HepG2 (cell line): Measurements from ENCODE around the gene CALN1. TPM values are rescaled to one million over a fixed set of nuclear protein-coding genes. Genes with fewer than 3 reads are reported as not detected.

Experiments used
- ATAC-seq: fragments of 200-7000 bp; cut with Tn5 transposase; 3 replicates; pipeline ENCODE4 v1.9.1; 2020; ENCODE audit warnings: mild to moderate bottlenecking, moderate library complexity
- BruUV-seq: library from RNA; stranded (reverse); fragments of 400-500 nt; replicated peaks from 2 replicates; lab custom pipeline; 2021; lab: Mats Ljungman, UMichigan
- CTCF ChIA-PET: fragments of 300-600 bp; formaldehyde crosslinking; extraction: SDS; loops from one replicate; lab custom pipeline; 2021; ENCODE audit warnings: low total read pairs, inconsistent platforms, low intra/inter-chr PET ratio; lab: Yijun Ruan, JAX
- POLR2A ChIA-PET: fragments of 350-600 bp; sonication (Branson Sonifier 250); formaldehyde crosslinking; loops from one replicate; lab custom pipeline; 2020; ENCODE audit warnings: antibody characterized with exemption, inconsistent platforms; lab: Yijun Ruan, JAX
- DNase-seq: peaks from one replicate; pipeline ENCODE4 v3.0.0-alpha.2; 2015; ENCODE audit warnings: low spot score
- FAIRE-seq: peaks from 3 replicates; lab custom pipeline; 2011; peaks lifted over from hg19 to GRCh38; lab: Jason Lieb, UNC
- H2AFZ ChIP-seq: one replicate; pipeline ENCODE4 v1.6.1; 2011; ENCODE audit warnings: low read length, inconsistent platforms
- H3K27ac ChIP-seq: fragments of 300-600 bp; 3 replicates; pipeline ENCODE4 v1.8.0; 2011; ENCODE audit warnings: mixed run types, mild to moderate bottlenecking, mixed read lengths, low read length, inconsistent platforms; ENCODE audit not compliant: insufficient read depth; ENCODE audit errors: extremely low read length
- H3K27me3 ChIP-seq, 2 experiments: fragments of 200-600 bp in 1 of 2; 2 replicates in 1 of 2; 3 replicates in 1 of 2; pipeline versions ENCODE4 v1.6.0 to v1.8.0; 2011; ENCODE audit warnings: low read length in 2 of 2, mild to moderate bottlenecking in 2 of 2, moderate library complexity in 2 of 2, inconsistent platforms in 1 of 2; ENCODE audit not compliant: insufficient read depth in 2 of 2, control insufficient read depth in 1 of 2
- H3K36me3 ChIP-seq, 2 experiments: fragments of 200-600 bp in 1 of 2; replicated peaks in 1 of 2; 2 replicates in 1 of 2; 3 replicates in 1 of 2; pipeline versions ENCODE4 v1.5.1 to v1.8.0; 2011; ENCODE audit warnings: low read length in 2 of 2, inconsistent platforms in 1 of 2; ENCODE audit not compliant: insufficient read depth in 2 of 2, control insufficient read depth in 1 of 2
- H3K4me1 ChIP-seq: 2 replicates; pipeline ENCODE4 v1.5.1; 2012; ENCODE audit warnings: low read length, inconsistent platforms; ENCODE audit not compliant: insufficient read depth
- H3K4me2 ChIP-seq: 2 replicates; pipeline ENCODE4 v1.6.0; 2011; ENCODE audit warnings: low read depth, low read length, inconsistent platforms
- H3K4me3 ChIP-seq, 3 experiments: fragments of 200-600 bp in 1 of 3; sonication (generic), shearing (Covaris generic) in 1 of 3; replicated peaks in 1 of 3; 2 replicates each; pipeline ENCODE4 v1.5.1; 2011 to 2016; ENCODE audit warnings: low read length in 3 of 3, inconsistent platforms in 2 of 3, low read depth in 2 of 3, mild to moderate bottlenecking in 2 of 3, control low read depth in 1 of 3, mixed read lengths in 1 of 3; ENCODE audit not compliant: insufficient read depth in 1 of 3
- H3K79me2 ChIP-seq: one replicate; pipeline ENCODE4 v1.6.1; 2011; ENCODE audit warnings: low read length, inconsistent platforms; ENCODE audit not compliant: insufficient read depth
- H3K9ac ChIP-seq: 2 replicates; pipeline ENCODE4 v1.6.0; 2011; ENCODE audit warnings: mild to moderate bottlenecking, low read depth, low read length, inconsistent platforms; ENCODE audit not compliant: insufficient read depth
- H3K9me3 ChIP-seq: 2 replicates; pipeline ENCODE4 v1.5.1; 2012; ENCODE audit warnings: mild to moderate bottlenecking, low read length
- H4K20me1 ChIP-seq: 2 replicates; pipeline ENCODE4 v1.6.0; 2011; ENCODE audit warnings: inconsistent platforms, mild to moderate bottlenecking, low read length, moderate library complexity; ENCODE audit not compliant: insufficient read depth
- CBX2 ChIP-seq, 2 experiments: fragments of 200-600 bp in 1 of 2; sonication (generic); formaldehyde crosslinking in 1 of 2; IDR thresholded peaks; 2 replicates each; pipeline versions ENCODE4 v1.7.0 to v1.8.1; 2018 to 2022; ENCODE audit warnings: low read depth in 2 of 2, low read length in 1 of 2, mild to moderate bottlenecking in 1 of 2, missing genetic modification reagents in 1 of 2
- DNMT1 ChIP-seq: sonication (generic); formaldehyde crosslinking; IDR thresholded peaks from 2 replicates; pipeline ENCODE4 v1.5.1; 2020; ENCODE audit warnings: mild to moderate bottlenecking, missing genetic modification reagents
- FOXA3 ChIP-seq: IDR thresholded peaks from 2 replicates; pipeline ENCODE4 v1.6.1; 2016; ENCODE audit warnings: missing genetic modification reagents, missing compliant biosample characterization
- MZF1 ChIP-seq: sonication (generic); formaldehyde crosslinking; IDR thresholded peaks from 2 replicates; pipeline ENCODE4 v1.8.1; 2023; ENCODE audit warnings: mild to moderate bottlenecking, missing genetic modification reagents, borderline replicate concordance
- SP2 ChIP-seq: sonication (generic); formaldehyde crosslinking; IDR thresholded peaks from 2 replicates; pipeline ENCODE4 v1.5.1; 2020; ENCODE audit warnings: mild to moderate bottlenecking, missing genetic modification reagents
- SRSF9 ChIP-seq: fragments of 200-400 bp; formaldehyde crosslinking; IDR thresholded peaks from 2 replicates; pipeline ENCODE4 v1.6.1; 2018; ENCODE audit warnings: borderline replicate concordance, mild to moderate bottlenecking, low read depth, low read length; ENCODE audit not compliant: insufficient read depth, poor library complexity, severe bottlenecking
- TBX3 ChIP-seq: fragments of 450-650 bp; IDR thresholded peaks from 2 replicates; pipeline ENCODE4 v1.6.1; 2017; ENCODE audit warnings: antibody characterized with exemption, mild to moderate bottlenecking, inconsistent platforms, borderline replicate concordance
- ZNF431 ChIP-seq: sonication (generic); formaldehyde crosslinking; IDR thresholded peaks from 2 replicates; pipeline ENCODE4 v1.9.0; 2022; ENCODE audit warnings: missing genetic modification reagents, low read depth, mild to moderate bottlenecking, borderline replicate concordance
- WGBS: methylation state at CpG from one replicate; pipeline ENCODE4 v1.1.6; 2017; ENCODE audit warnings: low lambda C conversion rate; 5-methylcytosine and 5-hydroxymethylcytosine counted together
- in situ Hi-C: cut with HindIII; loops from 2 replicates; pipeline ENCODE4 v1.10.0; 2017; ENCODE audit warnings: low pct_unique_long_range_greater_than_20kb; ENCODE audit not compliant: extremely low pct_ligation_motif_present
- intact Hi-C: fragments of 100-400 bp; cut with micrococcal nuclease; formaldehyde crosslinking; loops from one replicate; pipeline ENCODE4 v1.10.0; 2022; ENCODE audit not compliant: unreplicated experiment
- polyA plus RNA-seq, 8 experiments: library from polyadenylated mRNA; depleted of rRNA in 3 of 8; stranded (reverse) in 7 of 8; unstranded in 1 of 8; fragments of >200 nt; fragmentation: Illumina TruSeq in 4 of 8; extraction: Trizol in 4 of 8; gene quantifications; 2 replicates each; pipeline versions ENCODE4 v1.2.1 to v1.2.3, GENCODE V29; 2011 to 2016; ENCODE audit warnings: low read depth in 4 of 8, missing spikeins in 1 of 8, mixed read lengths in 1 of 8; ENCODE audit not compliant: insufficient read depth in 1 of 8
- total RNA-seq, 5 experiments: library from RNA; depleted of rRNA; stranded (reverse); fragments of >200 nt; fragmentation: Illumina TruSeq; extraction: Trizol; gene quantifications; 2 replicates each; pipeline ENCODE4 v1.2.3, GENCODE V29; 2016; ENCODE audit warnings: low read depth in 1 of 5
- TF ChIP-seq, protein P1 (sequence below): sonication (generic); formaldehyde crosslinking; IDR thresholded peaks from 2 replicates; pipeline ENCODE4 v1.4.0; 2020; ENCODE audit warnings: mild to moderate bottlenecking, missing genetic modification reagents
- TF ChIP-seq, protein P2 (sequence below): IDR thresholded peaks from 2 replicates; pipeline ENCODE4 v1.6.1; 2018; ENCODE audit warnings: missing genetic modification reagents
- TF ChIP-seq, protein P3 (sequence below): sonication (generic); formaldehyde crosslinking; IDR thresholded peaks from 2 replicates; pipeline ENCODE4 v1.5.0; 2020; ENCODE audit warnings: mild to moderate bottlenecking, missing genetic modification reagents, moderate library complexity

The CALN1 gene
- total and polyA plus RNA-seq, 2 of the 13 experiments (the other 11 are each of a cell fraction or from before 2014, with no cell fraction given) = not detected

DNA sequence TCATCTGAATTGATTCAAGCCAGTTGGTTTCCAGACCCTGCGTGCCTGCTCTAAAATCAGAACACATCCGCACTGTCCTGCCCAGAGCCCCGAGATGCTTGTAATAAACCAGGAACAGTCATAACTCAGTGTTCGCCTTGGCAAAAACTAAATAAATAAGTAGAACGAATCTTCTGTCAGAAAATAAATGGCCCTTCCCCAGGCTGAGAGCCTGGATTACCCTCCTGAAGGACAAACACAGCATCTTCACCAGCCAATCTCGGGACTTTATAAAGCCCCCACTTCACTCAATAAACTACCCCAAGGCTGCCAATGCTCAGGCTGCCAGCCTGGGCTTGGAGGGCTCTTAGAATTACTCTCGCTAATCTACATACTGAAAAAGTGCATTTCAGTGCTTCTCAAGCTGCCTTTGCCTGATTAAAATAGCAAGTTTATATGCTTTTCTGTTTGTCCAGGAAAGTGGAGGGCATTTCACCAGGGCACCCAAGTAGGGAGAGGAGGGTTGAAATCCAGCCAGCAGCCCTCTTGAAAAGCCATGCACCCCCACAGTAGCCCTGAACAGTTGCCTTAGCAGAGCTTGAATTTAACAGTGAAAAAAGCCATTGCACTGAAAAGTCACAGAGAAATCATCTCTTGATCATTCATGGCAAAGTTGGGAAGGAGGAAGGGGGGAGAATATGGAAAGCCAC is 136.6 kb downstream of the CALN1 start:
- ATAC-seq = no peak
- Histone ChIP-seq H3K4me2 (no peak overlapping the region), H4K20me1 (no peaks in the 10 kb centered on the region), H3K4me3 (no peak overlapping the region), H3K4me1 (no peaks in the 10 kb centered on the region), H3K36me3 (no peaks in the 10 kb centered on the region), H3K9ac (no peak overlapping the region), H3K79me2 (no peaks in the 10 kb centered on the region), H3K9me3 (peaks cover 7% of the 10 kb centered on the region), H3K27me3 (no peaks in the 10 kb centered on the region), H2AFZ (no peak overlapping the region), H3K27ac (no peak overlapping the region)
- CTCF ChIA-PET = no interaction called here
- POLR2A ChIA-PET = no interaction called here
- BruUV-seq = no TSS peak
- no peak for FAIRE-seq
- 25% methylated on average over 7 of the region's 7 CpGs for WGBS
- intact Hi-C loops (no loop called here), in situ Hi-C loops (no loop called here)
- no peak for DNase-seq
- TF ChIP-seq, protein P1, sequence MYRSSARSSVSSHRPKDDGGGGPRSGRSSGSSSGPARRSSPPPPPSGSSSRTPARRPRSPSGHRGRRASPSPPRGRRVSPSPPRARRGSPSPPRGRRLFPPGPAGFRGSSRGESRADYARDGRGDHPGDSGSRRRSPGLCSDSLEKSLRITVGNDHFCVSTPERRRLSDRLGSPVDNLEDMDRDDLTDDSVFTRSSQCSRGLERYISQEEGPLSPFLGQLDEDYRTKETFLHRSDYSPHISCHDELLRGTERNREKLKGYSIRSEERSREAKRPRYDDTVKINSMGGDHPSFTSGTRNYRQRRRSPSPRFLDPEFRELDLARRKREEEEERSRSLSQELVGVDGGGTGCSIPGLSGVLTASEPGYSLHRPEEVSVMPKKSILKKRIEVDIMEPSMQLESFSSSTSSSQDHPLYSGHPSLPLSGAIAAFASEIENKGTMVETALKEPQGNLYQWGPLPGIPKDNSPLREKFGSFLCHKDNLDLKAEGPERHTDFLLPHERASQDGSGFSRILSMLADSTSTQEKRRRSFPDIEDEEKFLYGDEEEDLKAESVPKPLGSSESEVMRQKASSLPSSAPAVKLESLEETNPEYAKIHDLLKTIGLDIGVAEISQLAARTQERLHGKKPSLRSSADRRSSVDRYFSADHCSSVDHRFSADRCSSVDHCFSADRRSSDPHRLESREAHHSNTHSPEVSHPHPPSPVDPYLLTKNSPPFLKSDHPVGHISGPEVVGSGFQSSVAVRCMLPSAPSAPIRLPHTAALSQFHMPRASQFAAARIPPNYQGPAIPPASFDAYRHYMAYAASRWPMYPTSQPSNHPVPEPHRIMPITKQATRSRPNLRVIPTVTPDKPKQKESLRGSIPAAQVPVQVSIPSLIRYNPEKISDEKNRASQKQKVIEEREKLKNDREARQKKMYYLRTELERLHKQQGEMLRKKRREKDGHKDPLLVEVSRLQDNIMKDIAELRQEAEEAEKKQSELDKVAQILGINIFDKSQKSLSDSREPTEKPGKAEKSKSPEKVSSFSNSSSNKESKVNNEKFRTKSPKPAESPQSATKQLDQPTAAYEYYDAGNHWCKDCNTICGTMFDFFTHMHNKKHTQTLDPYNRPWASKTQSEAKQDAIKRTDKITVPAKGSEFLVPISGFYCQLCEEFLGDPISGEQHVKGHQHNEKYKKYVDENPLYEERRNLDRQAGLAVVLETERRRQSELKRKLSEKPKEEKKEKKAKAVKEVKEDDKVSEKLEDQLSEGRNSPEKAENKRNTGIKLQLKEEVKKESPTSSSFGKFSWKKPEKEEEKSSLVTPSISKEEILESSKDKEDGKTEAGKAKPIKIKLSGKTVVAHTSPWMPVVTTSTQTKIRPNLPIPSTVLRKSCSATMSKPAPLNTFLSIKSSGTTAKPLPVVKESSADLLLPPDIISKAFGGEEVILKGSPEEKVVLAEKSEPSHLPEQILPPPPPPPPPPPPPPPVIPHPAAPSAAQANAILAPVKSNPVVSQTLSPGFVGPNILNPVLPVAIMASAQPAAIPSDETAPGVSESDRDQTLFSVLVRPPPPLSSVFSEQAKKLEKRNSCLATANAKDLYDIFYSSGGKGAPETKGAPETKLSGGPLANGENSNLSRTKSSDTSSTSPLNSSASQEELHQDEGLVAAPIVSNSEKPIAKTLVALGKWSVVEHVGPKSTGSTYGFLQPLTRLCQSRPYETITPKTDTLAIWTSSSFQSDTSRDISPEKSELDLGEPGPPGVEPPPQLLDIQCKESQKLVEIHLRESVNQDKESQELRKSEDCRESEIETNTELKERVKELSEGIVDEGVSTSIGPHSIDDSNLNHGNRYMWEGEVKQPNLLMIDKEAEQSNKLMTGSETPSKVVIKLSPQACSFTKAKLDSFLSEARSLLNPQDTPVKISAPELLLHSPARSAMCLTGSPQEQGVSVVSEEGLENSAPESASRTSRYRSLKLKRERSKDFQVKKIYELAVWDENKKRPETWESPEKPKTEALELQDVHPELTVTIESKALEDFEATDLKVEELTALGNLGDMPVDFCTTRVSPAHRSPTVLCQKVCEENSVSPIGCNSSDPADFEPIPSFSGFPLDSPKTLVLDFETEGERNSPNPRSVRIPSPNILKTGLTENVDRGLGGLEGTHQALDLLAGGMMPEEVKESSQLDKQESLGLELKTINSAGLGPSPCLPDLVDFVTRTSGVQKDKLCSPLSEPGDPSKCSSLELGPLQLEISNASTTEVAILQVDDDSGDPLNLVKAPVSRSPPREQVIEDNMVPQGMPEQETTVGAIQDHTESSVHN = no peak
- no peak for TF ChIP-seq ZNF431 (CRISPR knock-in tag)
- TF ChIP-seq, protein P2, sequence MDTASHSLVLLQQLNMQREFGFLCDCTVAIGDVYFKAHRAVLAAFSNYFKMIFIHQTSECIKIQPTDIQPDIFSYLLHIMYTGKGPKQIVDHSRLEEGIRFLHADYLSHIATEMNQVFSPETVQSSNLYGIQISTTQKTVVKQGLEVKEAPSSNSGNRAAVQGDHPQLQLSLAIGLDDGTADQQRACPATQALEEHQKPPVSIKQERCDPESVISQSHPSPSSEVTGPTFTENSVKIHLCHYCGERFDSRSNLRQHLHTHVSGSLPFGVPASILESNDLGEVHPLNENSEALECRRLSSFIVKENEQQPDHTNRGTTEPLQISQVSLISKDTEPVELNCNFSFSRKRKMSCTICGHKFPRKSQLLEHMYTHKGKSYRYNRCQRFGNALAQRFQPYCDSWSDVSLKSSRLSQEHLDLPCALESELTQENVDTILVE (CRISPR knock-in tag) = no peak
- TF ChIP-seq MZF1 (CRISPR knock-in tag) = no peak
- TF ChIP-seq SP2 = no peak
- TF ChIP-seq, protein P3, sequence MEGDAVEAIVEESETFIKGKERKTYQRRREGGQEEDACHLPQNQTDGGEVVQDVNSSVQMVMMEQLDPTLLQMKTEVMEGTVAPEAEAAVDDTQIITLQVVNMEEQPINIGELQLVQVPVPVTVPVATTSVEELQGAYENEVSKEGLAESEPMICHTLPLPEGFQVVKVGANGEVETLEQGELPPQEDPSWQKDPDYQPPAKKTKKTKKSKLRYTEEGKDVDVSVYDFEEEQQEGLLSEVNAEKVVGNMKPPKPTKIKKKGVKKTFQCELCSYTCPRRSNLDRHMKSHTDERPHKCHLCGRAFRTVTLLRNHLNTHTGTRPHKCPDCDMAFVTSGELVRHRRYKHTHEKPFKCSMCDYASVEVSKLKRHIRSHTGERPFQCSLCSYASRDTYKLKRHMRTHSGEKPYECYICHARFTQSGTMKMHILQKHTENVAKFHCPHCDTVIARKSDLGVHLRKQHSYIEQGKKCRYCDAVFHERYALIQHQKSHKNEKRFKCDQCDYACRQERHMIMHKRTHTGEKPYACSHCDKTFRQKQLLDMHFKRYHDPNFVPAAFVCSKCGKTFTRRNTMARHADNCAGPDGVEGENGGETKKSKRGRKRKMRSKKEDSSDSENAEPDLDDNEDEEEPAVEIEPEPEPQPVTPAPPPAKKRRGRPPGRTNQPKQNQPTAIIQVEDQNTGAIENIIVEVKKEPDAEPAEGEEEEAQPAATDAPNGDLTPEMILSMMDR (CRISPR knock-in tag) = no peak
- no peak for TF ChIP-seq TBX3
- TF ChIP-seq CBX2 (IDR thresholded peaks at IDR 0.05; ENCODE audit: low read depth, low read length) = no peak
- no peak for TF ChIP-seq CBX2 (CRISPR knock-in tag; IDR thresholded peaks at IDR 0.05; ENCODE audit: low read depth)
- no peak for TF ChIP-seq DNMT1
- TF ChIP-seq FOXA3 (CRISPR knock-in tag) = no peak
- no peak for TF ChIP-seq SRSF9
